Stimulated activated CD4-positive, alpha-beta T cell treated with anti-CD3 and anti-CD28 coated beads, Interleukin-15, amount 100 ng/mL, for 24 hours (primary cell): Measurements from ENCODE around the gene HOXB1.
"Not testable (repeated sequence)": the region's sequence is repeated elsewhere in the genome, so short reads cannot be mapped to it uniquely, and the experiment has no call there.

Experiments used
- DNase-seq: peaks from one replicate; pipeline ENCODE4 v3.0.0-alpha.2; 2020

HOXB1 gene

GRCh38 chr17:48489781-48490180, 41.0 kb downstream of the HOXB1 start:
- no peak for DNase-seq

DNA sequence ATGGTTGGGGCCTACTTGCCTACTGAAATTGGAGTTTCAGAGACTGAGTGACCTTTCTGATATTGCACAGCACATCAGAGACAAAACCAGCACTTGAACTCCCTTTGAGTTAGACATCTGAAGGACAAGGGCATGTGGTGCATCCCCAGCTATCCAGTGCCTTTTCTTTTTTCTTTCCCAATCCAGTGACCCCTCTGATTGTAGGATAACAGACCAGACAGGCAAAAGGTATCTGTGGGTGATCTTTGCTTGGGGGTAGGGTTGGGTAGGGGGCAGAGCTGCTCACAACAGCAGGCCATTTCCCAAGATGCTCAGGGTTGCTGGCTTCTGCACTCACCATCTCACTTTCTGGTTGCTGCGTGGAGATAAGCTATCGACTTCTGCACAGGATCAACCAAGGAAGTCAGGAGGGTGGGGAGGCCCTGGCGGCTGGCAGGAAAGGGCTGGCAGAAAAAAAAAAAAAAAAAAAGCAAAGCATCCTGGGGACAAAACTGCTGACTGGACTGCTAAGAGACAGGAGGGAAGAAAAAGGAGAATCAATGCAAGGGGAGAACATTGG, 42.2 kb downstream of the HOXB1 start:
- no peak for DNase-seq

DNA sequence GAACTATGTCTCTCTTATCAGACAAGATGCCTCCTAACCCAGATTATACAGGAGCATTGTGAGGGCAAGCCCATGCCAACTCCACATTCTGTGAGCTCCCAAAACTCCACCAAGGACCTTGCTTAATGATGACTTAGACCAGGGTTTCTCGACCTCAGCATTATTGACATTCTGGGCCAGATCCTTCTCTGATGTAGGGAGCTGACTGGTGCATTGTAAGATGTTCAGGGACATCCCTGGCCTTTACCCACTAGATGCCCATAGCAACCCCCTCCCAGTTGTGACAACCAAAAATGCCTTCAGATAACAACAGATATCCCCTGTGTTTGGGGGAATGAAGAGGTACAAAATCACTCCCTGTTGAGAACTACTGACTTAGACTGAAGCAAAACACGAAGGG, 43.6 kb downstream of the HOXB1 start:
- DNase-seq: no peak

GRCh38 chr17:48486557-48486956, 44.3 kb downstream of the HOXB1 start:
- no peak for DNase-seq

DNA sequence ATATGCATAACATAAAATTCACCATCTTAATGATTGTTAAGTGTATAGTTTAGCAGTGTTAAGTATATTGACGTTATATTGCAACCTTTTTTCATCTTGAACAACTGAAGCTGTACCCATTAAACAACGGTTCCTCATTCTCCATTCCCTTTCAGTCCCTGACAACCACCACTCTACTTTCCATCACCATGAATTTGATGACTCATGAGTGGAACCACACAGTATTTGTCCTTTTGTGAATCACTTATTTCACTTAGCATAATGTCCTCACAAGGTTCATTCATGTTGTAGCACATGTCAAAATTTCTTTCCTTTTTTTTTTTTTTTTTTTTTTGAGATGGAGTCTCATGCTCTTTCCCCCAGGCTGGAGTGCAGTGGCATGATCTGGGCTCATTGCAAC, 46.0 kb downstream of the HOXB1 start:
- no peak for DNase-seq

DNA sequence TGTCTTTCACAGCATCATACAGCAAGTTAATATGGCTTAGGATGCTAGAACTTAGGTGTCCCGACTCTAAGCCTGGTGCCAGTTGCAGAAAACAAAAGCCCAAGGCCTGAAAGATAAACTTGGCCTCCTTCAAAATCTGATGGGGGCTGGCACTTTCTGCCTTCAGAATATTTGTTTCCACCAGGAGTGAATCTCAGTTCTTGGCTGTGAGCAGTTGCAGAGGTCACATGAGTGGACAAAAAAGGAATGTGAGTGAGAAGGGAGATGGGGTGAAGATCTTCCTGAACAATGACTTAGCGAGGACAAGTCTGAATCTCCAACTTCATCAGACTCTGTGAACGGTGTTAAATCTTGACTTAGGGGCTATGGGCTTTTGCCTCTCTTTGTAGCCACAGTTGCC, 46.6 kb downstream of the HOXB1 start:
- no peak for DNase-seq

DNA sequence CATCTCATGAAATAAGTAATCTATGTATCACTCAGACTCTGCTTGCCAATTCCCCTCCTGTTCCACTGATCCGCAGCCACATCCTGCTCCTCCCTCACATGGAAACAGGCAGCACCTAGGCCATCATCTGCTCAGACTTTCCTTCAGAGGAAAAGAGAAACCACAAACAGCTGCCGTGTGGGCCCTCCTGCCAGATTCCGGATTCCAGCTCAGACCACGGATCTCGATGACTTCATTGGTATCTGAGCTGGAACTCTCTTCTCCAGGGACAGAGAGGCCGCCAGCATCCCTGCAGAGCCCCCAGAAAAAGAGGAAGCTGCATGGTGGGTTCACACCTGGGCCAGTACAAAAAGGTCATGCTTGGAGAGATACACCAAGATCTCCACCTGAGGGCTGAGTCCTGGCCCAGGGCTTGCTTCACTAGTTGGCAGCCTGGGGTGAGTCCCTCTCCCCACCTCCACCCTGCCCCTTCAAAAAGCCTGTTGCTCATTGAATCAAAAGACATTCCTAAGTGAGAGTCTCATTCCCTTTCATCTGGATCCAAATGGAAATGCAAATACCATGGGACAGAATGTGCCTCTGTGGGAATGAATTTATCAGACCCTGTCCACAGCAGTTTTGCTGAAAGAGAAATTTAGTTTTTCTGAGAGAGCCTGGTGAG, 47.2 kb downstream of the HOXB1 start:
- peak; percentile 66 for DNase-seq

DNA sequence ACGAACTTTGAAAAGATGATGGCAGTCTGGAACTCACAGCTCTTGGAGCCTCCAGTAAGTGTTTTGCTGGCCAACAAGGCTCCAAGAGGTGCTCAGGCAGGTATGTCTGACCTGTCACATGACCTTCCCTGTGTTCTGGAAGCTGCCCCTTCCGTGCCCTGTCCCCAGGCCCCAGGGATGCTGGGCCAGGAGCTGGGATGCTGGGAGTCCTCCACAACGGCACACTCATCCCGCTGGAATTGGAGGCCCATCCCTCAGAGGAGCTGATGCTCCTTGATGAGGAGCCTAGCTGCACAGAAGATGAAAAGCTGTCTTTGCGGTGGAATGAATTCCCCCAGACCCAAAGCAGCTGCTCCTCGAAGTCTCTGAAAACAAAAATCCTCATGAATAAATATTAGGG, 47.8 kb downstream of the HOXB1 start:
- no peak for DNase-seq

GRCh38 chr17:48482301-48482700, 48.5 kb downstream of the HOXB1 start:
- DNase-seq: not testable (repeated sequence)

- DNase-seq: no peak
Observed at GRCh38 chr17:48479014-48479402, 51.8 kb downstream of the HOXB1 start.
